IPS-15b (cell line): ENCODE measurements around the gene RNF217.
"Not testable (repeated sequence)": the region's sequence is repeated elsewhere in the genome, so short reads cannot be mapped to it uniquely, and the experiment has no call there.

Experiments used
- H3K27me3 ChIP-seq: one replicate; pipeline ENCODE4 v1.6.1; 2013; ENCODE audit warnings: low read length; ENCODE audit not compliant: control insufficient read depth, insufficient read depth
- H3K36me3 ChIP-seq: one replicate; pipeline ENCODE4 v1.6.1; 2013; ENCODE audit warnings: low read length; ENCODE audit not compliant: control insufficient read depth, insufficient read depth
- H3K4me1 ChIP-seq: one replicate; pipeline ENCODE4 v1.6.1; 2013; ENCODE audit warnings: mild to moderate bottlenecking, low read length; ENCODE audit not compliant: control insufficient read depth, insufficient read depth
- H3K4me3 ChIP-seq: one replicate; pipeline ENCODE4 v1.5.1; 2013; ENCODE audit warnings: low read depth, low read length
- H3K9ac ChIP-seq: one replicate; pipeline ENCODE4 v1.6.1; 2013; ENCODE audit warnings: low read depth, mild to moderate bottlenecking, low read length
- H3K9me3 ChIP-seq: one replicate; pipeline ENCODE4 v1.6.1; 2013; ENCODE audit warnings: mild to moderate bottlenecking, low read length; ENCODE audit not compliant: control insufficient read depth, insufficient read depth

RNF217 gene

GRCh38 chr6:125050663-125051318 lies 88.6 kb downstream of the RNF217 start:
- Histone ChIP-seq H3K9me3 (no peaks in the 10 kb centered on the region), H3K27me3 (no peaks in the 10 kb centered on the region), H3K4me1 (no peaks in the 10 kb centered on the region), H3K4me3 (no peak overlapping the region), H3K36me3 (no peaks in the 10 kb centered on the region), H3K9ac (no peak overlapping the region)

GRCh38 chr6:125053809-125054208 lies 91.6 kb downstream of the RNF217 start:
- H3K27me3 ChIP-seq = no peaks in the 10 kb centered on the region
- H3K4me3 ChIP-seq = no peak overlapping the region
- no peak overlapping the region for H3K9ac ChIP-seq
- H3K9me3 ChIP-seq = no peaks in the 10 kb centered on the region
- no peaks in the 10 kb centered on the region for H3K4me1 ChIP-seq
- H3K36me3 ChIP-seq = no peaks in the 10 kb centered on the region

GRCh38 chr6:125054331-125054730 lies 92.1 kb downstream of the RNF217 start:
- H3K27me3 ChIP-seq = no peaks in the 10 kb centered on the region
- H3K4me3 ChIP-seq = no peak overlapping the region
- no peak overlapping the region for H3K9ac ChIP-seq
- no peaks in the 10 kb centered on the region for H3K36me3 ChIP-seq
- H3K9me3 ChIP-seq = no peaks in the 10 kb centered on the region
- H3K4me1 ChIP-seq = no peaks in the 10 kb centered on the region

- no peaks in the 10 kb centered on the region for H3K4me1 ChIP-seq
- no peaks in the 10 kb centered on the region for H3K27me3 ChIP-seq
- H3K36me3 ChIP-seq = no peaks in the 10 kb centered on the region
- no peak overlapping the region for H3K9ac ChIP-seq
- H3K4me3 ChIP-seq = no peak overlapping the region
- H3K9me3 ChIP-seq = no peaks in the 10 kb centered on the region
These were observed 95.4 kb downstream of the RNF217 start for GRCh38 chr6:125057392-125058246.

- Histone ChIP-seq H3K4me3 (no peak overlapping the region), H3K9ac (no peak overlapping the region), H3K36me3 (no peaks in the 10 kb centered on the region), H3K4me1 (no peaks in the 10 kb centered on the region), H3K9me3 (no peaks in the 10 kb centered on the region), H3K27me3 (no peaks in the 10 kb centered on the region)
These were observed 96.3 kb downstream of the RNF217 start for GRCh38 chr6:125058546-125058945.

GRCh38 chr6:125063307-125063706 lies 101.1 kb downstream of the RNF217 start:
- no peaks in the 10 kb centered on the region for H3K27me3 ChIP-seq
- no peak overlapping the region for H3K9ac ChIP-seq
- no peaks in the 10 kb centered on the region for H3K36me3 ChIP-seq
- no peaks in the 10 kb centered on the region for H3K4me1 ChIP-seq
- no peak overlapping the region for H3K4me3 ChIP-seq
- no peaks in the 10 kb centered on the region for H3K9me3 ChIP-seq

- no peaks in the 10 kb centered on the region for H3K27me3 ChIP-seq
These were observed 103.9 kb downstream of the RNF217 start for GRCh38 chr6:125066140-125066539.

GRCh38 chr6:125066964-125067363 lies 104.7 kb downstream of the RNF217 start:
- H3K36me3 ChIP-seq = no peaks in the 10 kb centered on the region
- H3K9me3 ChIP-seq = no peaks in the 10 kb centered on the region
- H3K4me1 ChIP-seq = no peaks in the 10 kb centered on the region
- H3K9ac ChIP-seq = no peak overlapping the region
- no peaks in the 10 kb centered on the region for H3K27me3 ChIP-seq
- no peak overlapping the region for H3K4me3 ChIP-seq

More at GRCh38 chr6:125066140-125066539, 103.9 kb downstream of the RNF217 start:
- H3K9ac ChIP-seq = no peak overlapping the region
- H3K36me3 ChIP-seq = no peaks in the 10 kb centered on the region
- no peaks in the 10 kb centered on the region for H3K4me1 ChIP-seq
- no peak overlapping the region for H3K4me3 ChIP-seq
- H3K9me3 ChIP-seq = no peaks in the 10 kb centered on the region

- no peaks in the 10 kb centered on the region for H3K27me3 ChIP-seq
- no peak overlapping the region for H3K9ac ChIP-seq
- no peak overlapping the region for H3K4me3 ChIP-seq
- no peaks in the 10 kb centered on the region for H3K4me1 ChIP-seq
- no peaks in the 10 kb centered on the region for H3K36me3 ChIP-seq
- no peaks in the 10 kb centered on the region for H3K9me3 ChIP-seq
These were observed 105.3 kb downstream of the RNF217 start for GRCh38 chr6:125067552-125067951.

GRCh38 chr6:125073071-125073470 lies 110.8 kb downstream of the RNF217 start:
- Histone ChIP-seq H3K9me3 (no peaks in the 10 kb centered on the region), H3K4me3 (no peak overlapping the region), H3K27me3 (no peaks in the 10 kb centered on the region), H3K4me1 (no peaks in the 10 kb centered on the region), H3K36me3 (no peaks in the 10 kb centered on the region), H3K9ac (no peak overlapping the region)

GRCh38 chr6:125074120-125074519 lies 111.9 kb downstream of the RNF217 start:
- H3K36me3 ChIP-seq = no peaks in the 10 kb centered on the region
- H3K9me3 ChIP-seq = no peaks in the 10 kb centered on the region
- no peak overlapping the region for H3K4me3 ChIP-seq
- H3K27me3 ChIP-seq = no peaks in the 10 kb centered on the region
- H3K9ac ChIP-seq = no peak overlapping the region
- no peaks in the 10 kb centered on the region for H3K4me1 ChIP-seq

GRCh38 chr6:125075073-125075472 lies 112.8 kb downstream of the RNF217 start:
- H3K9ac ChIP-seq, H3K4me3 ChIP-seq, H3K27me3 ChIP-seq, H3K36me3 ChIP-seq, H3K9me3 ChIP-seq, H3K4me1 ChIP-seq: not testable (repeated sequence)
